ENCODE data around the gene TRIM27. TPM values are rescaled to one million over a fixed set of nuclear protein-coding genes. Genes with fewer than 3 reads are reported as not detected.
A peak's percentile ranks its signal among the peaks of the same experiment; 100 is the strongest.

The TRIM27 gene
- total and polyA plus RNA-seq, 10 donors, result 45.2 to 92.0 (median 64.3) TPM

DNA sequence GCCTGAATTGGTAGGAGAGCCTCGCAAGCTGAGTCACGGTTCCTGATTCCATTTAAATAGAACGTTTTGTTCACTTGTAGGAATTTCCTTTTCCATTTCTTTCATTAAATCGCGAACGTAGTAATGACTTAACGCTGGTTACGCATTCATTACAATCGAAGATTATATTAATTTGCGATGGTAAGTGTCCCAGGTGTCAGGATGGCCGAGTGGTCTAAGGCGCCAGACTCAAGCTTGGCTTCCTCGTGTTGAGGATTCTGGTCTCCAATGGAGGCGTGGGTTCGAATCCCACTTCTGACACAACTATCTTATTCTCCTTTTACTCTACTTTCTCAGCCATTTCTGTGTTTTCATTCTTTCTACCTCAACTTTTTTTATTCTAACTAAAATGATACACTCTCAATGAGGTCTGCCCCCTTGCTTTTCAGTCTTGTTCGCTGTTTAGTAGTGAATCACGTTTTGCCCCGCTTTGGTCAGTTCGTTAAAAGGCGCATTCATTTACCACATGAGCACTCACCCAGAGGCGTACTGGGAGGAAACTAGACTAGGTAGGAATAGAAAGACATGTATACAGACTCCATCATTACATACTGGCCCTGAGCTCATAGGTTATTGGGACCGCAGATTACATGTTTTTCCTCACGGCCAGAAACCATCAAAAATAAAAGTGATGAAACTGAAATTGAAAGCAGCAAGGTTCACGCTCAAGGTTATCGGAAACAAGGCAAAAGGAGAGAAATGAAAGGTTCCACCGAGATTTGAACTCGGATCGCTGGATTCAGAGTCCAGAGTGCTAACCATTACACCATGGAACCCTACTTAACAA lies 17.3 kb upstream of the TRIM27 start:
- intact Hi-C loops (cut with DNase I; ENCODE audit: low total_unique reads), result no loop called here
- no peaks in the 10 kb centered on the region for H3K9me3 ChIP-seq
- no peak for DNase-seq
- 0 to 1% (median 1%) methylated on average over 28 of the region's 28 CpGs for WGBS, 5 donors
- peaks cover 7 to 65% (median 38%) of the 10 kb centered on the region in 6 donors for H3K4me1 ChIP-seq
- no peak for TF ChIP-seq POLR2A (IDR thresholded peaks at IDR 0.05)
- TF ChIP-seq, protein P1, sequence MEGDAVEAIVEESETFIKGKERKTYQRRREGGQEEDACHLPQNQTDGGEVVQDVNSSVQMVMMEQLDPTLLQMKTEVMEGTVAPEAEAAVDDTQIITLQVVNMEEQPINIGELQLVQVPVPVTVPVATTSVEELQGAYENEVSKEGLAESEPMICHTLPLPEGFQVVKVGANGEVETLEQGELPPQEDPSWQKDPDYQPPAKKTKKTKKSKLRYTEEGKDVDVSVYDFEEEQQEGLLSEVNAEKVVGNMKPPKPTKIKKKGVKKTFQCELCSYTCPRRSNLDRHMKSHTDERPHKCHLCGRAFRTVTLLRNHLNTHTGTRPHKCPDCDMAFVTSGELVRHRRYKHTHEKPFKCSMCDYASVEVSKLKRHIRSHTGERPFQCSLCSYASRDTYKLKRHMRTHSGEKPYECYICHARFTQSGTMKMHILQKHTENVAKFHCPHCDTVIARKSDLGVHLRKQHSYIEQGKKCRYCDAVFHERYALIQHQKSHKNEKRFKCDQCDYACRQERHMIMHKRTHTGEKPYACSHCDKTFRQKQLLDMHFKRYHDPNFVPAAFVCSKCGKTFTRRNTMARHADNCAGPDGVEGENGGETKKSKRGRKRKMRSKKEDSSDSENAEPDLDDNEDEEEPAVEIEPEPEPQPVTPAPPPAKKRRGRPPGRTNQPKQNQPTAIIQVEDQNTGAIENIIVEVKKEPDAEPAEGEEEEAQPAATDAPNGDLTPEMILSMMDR (IDR thresholded peaks at IDR 0.05 in 8 of 11, conservative IDR thresholded peaks at IDR 0.05 in 3 of 11), result peak in 1 of 11 experiments; percentile 9
- H3K36me3 ChIP-seq, result no peaks in the 10 kb centered on the region
- peak overlapping the region; percentile 34 to 71 (median 52) for H3K4me3 ChIP-seq
- peak overlapping the region; percentile 73 to 90 (median 88) for H3K27ac ChIP-seq
- H3K27me3 ChIP-seq (replicated peaks in 1 of 7), result no peaks in the 10 kb centered on the region

DNA sequence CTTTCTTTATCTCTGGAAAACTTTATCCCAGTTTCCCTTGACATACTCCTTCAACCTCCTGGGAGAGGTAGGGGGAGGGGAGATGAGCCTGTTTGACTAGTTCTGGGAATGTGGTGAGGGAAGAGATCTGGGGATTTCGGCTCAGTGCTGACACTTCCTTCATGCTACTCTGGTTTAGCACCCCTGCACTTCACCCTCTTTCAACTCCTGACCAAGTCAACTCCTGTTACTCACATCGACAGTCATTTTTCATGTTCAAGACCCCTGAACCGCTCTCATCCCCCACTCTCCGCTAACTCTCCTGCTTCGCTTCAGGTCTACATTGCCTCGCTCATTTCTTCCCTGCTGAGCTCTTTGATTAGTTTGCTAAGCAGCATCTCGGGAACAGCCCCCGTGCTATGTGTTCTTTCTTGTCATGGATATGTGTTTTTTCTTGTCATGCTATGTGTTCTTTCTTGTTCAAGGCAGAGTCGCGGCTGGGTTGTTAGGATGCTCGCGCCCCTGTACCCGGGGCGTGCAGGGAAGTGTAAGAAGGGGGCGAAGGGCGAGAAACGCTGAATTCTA lies 16.6 kb upstream of the TRIM27 start:
- Histone ChIP-seq H3K27ac (peak overlapping the region; percentile 73 to 90 (median 88)), H3K36me3 (no peaks in the 10 kb centered on the region), H3K9me3 (no peaks in the 10 kb centered on the region), H3K4me3 (peak overlapping the region; percentile 34 to 71 (median 52)), H3K4me1 (peaks cover 7 to 63% (median 38%) of the 10 kb centered on the region in 6 donors), H3K27me3 (replicated peaks in 1 of 7) (no peaks in the 10 kb centered on the region)
- no peak for TF ChIP-seq POLR2A (IDR thresholded peaks at IDR 0.05)
- peak in 1 of 3 donors; percentile 38 for TF ChIP-seq POLR2AphosphoS5 (IDR thresholded peaks at IDR 0.05)
- TF ChIP-seq, protein P1 (IDR thresholded peaks at IDR 0.05 in 8 of 11, conservative IDR thresholded peaks at IDR 0.05 in 3 of 11), result peak in 1 of 11 experiments; percentile 2
- WGBS, 5 donors, result 0 to 3% (median 1%) methylated on average over 17 of the region's 17 CpGs
- DNase-seq, result peak; percentile 80
- intact Hi-C loops (cut with DNase I; ENCODE audit: low total_unique reads), result no loop called here

DNA sequence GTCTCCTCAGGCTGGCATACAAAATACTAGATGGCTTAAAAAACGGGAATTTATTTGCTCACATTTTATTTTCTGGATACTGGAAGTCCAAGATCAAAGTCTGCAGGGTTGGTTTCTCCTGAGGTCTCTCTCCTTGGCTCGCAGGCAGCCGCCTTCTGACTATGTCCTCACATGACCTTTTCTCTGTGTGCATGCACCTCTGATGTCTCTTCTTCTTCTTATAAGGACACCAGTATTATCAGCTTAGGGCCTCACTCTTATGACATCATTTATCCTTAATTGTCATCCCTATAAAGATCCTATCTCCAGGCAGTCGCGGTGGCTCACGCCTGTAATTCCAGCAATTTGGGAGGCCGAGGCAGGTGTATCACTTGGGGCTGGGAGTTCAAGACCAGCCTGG lies 9.3 kb upstream of the TRIM27 start:
- no peak for DNase-seq
- TF ChIP-seq POLR2A (IDR thresholded peaks at IDR 0.05), result no peak
- no peak for TF ChIP-seq POLR2AphosphoS5 (IDR thresholded peaks at IDR 0.05)
- TF ChIP-seq, protein P1 (IDR thresholded peaks at IDR 0.05 in 8 of 11, conservative IDR thresholded peaks at IDR 0.05 in 3 of 11), result no peak
- peaks cover 0 to 14% (median 5%) of the 10 kb centered on the region in 6 donors for H3K4me1 ChIP-seq
- no peaks in the 10 kb centered on the region for H3K36me3 ChIP-seq
- intact Hi-C loops (cut with DNase I; ENCODE audit: low total_unique reads), result no loop called here
- no peak overlapping the region for H3K27ac ChIP-seq
- H3K27me3 ChIP-seq (replicated peaks in 1 of 7), result peaks cover 0 to 17% (median 0%) of the 10 kb centered on the region in 7 donors
- no peak overlapping the region for H3K4me3 ChIP-seq
- no peaks in the 10 kb centered on the region for H3K9me3 ChIP-seq
- 88 to 92% (median 91%) methylated on average over 7 of the region's 7 CpGs for whole genome bisulfite sequencing, 5 donors
